ENCODE results near the gene ZNF71. TPM values are rescaled to one million over a fixed set of nuclear protein-coding genes. Genes with fewer than 3 reads are reported as not detected.

The ZNF71 gene
- total RNA-seq (2021; fragmentation: NEBNext Ultra II Directional; extraction: Animal tissue kit (Norgen Biotek cat#: 25700)) (8.1 and 8.2 TPM in 2 replicates), polyA plus RNA-seq (2011; rRNA removed) (12.4 and 13.4 TPM in 2 replicates), polyA minus RNA-seq (2011; rRNA and poly(A)+ RNA removed) (9.4 and 9.7 TPM in 2 replicates)
- polyA plus RNA-seq (2011; cell fraction: cytosol; rRNA removed): 10.4 TPM
- polyA plus RNA-seq (2011; cell fraction: nucleus; rRNA removed): 8.8 TPM
- 5.6 to 9.2 TPM (median 8.5 TPM) in 4 replicates for polyA plus RNA-seq (2012, experiment 1 of 2)
- polyA plus RNA-seq (2012, experiment 2 of 2): 7.9 TPM
- 6.5 TPM for polyA plus RNA-seq (2013, experiment 1 of 2)
- polyA plus RNA-seq (2013, experiment 2 of 2): 6.7 TPM
- polyA minus RNA-seq (2011; cell fraction: cytosol; rRNA and poly(A)+ RNA removed): 7.0 TPM
- polyA minus RNA-seq (2011; cell fraction: nucleus; rRNA and poly(A)+ RNA removed): 16.4 TPM
- long read RNA-seq, experiment 1, partial matches to known transcripts: 1 of 4 reads
- long read RNA-seq, experiment 1, other reads (novel, unspliced or antisense): 3 of 4 reads
- long read RNA-seq, experiment 2, partial matches to known transcripts: 0 of 1 reads
- long read RNA-seq, experiment 2, other reads (novel, unspliced or antisense): 1 of 1 reads

DNA sequence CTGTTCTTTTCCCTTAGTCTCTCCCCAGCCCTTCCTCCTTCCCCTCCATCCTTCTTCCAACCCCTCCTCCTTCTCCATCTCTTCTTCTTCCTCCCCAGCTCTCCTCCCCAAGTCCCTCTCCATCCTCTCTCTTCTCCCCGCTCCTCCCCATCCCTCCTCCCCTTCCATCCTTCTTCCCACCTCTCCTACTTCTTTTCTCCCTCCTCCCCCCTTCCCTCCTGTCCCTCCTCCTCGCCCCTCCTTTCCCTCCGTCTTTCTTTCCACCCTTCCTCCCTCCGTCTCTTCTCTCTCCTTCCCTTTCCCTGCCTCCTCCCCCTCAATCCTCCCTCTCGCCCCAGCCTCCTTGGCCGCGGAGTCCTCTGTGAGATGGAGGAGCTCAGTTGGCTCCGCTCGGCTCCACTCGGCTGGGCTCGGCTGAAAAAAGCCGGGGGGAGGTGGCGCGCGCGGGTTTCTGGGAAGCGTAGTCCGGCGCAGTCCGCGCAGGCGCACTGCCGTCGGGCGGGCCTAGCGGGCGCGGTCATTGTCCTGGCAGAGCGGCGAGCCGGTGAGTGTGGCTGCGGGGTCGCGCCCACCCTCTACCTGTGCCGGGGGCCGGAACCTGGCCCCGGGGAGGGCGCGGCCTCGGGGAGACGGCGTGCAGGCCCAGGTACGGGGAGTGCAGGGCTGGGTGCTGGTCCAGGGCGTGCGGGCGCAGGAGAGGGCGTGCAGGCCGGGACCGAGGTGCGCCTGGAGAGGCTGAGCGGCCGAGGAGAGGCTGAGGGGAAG lies at the start of gene ZNF71:
ZNF71 (plus strand) TSS at position 520 of the 765 bp plus-strand sequence. CDS start 6,257 bp downstream, outside the sequence.
- POLR2A ChIA-PET (ENCODE audit: partially characterized antibody): interaction anchor here (0.6 to 1.6 kb wide), 6 partner anchors 9 to 862 kb away, joined by 3 to 7 read pairs (median 3); partner anchors contain the start of gene VN1R1
- Histone ChIP-seq H3K27ac (ENCODE audit: low read depth, low read length) (peak within 1 kb of the TSS; percentile 33; the same call in 1 of the 2 replicates), H3K56ac (replicated peaks; ENCODE audit: insufficient read length, low read depth, low read length) (peak within 1 kb of the TSS; percentile 90), H3K36me3 (ENCODE audit: control insufficient read depth in 2 of 4, insufficient read depth in 4 of 4, low read length in 3 of 4) (no peaks in the 10 kb centered on the region; a peak in 1 of 8 replicates), H2BK20ac (ENCODE audit: low read length) (no peak within 1 kb of the TSS), H4K8ac (ENCODE audit: extremely low read depth, insufficient read depth, low read length) (peak within 1 kb of the TSS; percentile 95), H3K79me1 (ENCODE audit: low read depth, low read length) (peaks cover 8% of the 10 kb centered on the region), H3K23me2 (ENCODE audit: low read depth, low read length) (peaks cover 14% of the 10 kb centered on the region), H3K4me2 (ENCODE audit: insufficient read depth in 1 of 2, low read depth in 2 of 2, low read length in 2 of 2) (peak within 1 kb of the TSS; percentile 90 to 99), H2BK15ac (ENCODE audit: low read length) (peak within 1 kb of the TSS; percentile 95), H3K27me3 (replicated peaks in 1 of 4; ENCODE audit: control insufficient read depth in 3 of 4, extremely low read depth in 1 of 4, insufficient read depth in 3 of 4, low read length in 3 of 4) (no peaks in the 10 kb centered on the region), H3K4me3 (ENCODE audit: extremely low read depth in 1 of 4, insufficient read depth in 2 of 4, low read depth in 3 of 4, low read length in 4 of 4) (peak within 1 kb of the TSS; percentile 76 to 99 (median 90)), H2AK5ac (ENCODE audit: low read depth, low read length) (peak within 1 kb of the TSS; percentile 82; the same call in 1 of the 2 replicates), H3K9me3 (ENCODE audit: insufficient read depth in 2 of 2, low read depth in 1 of 2, low read length in 1 of 2) (peaks cover 4 to 8% of the 10 kb centered on the region in 2 experiments), H3K9ac (replicated peaks in 1 of 4; ENCODE audit: extremely low read depth in 1 of 4, low read depth in 3 of 4, low read length in 3 of 4) (peak within 1 kb of the TSS; percentile 65 to 92 (median 86)), H2BK12ac (ENCODE audit: low read depth, low read length) (0 out of 2 replicates have a peak within 1 kb of the TSS, but pooled peaks have one; percentile 84), H3K18ac (ENCODE audit: extremely low read depth, low read length) (peak within 1 kb of the TSS; percentile 71), H4K5ac (ENCODE audit: insufficient read length, low read depth, low read length) (peak within 1 kb of the TSS; percentile 34), H4K20me1 (replicated peaks in 1 of 2; ENCODE audit: control insufficient read depth in 1 of 2, insufficient read depth in 2 of 2, low read length in 2 of 2) (peaks cover 0 to 6% of the 10 kb centered on the region in 2 experiments), H3K14ac (ENCODE audit: insufficient read length) (peak within 1 kb of the TSS; percentile 79), H3K79me2 (ENCODE audit: control insufficient read depth in 1 of 2, insufficient read depth in 2 of 2, low read length in 2 of 2) (peaks cover 0 to 18% of the 10 kb centered on the region in 2 experiments; a peak in 2 of 4 replicates), H2BK120ac (replicated peaks; ENCODE audit: low read depth, low read length) (peak within 1 kb of the TSS; percentile 52), H3K23ac (ENCODE audit: insufficient read length) (peak within 1 kb of the TSS; percentile 73), H3K4ac (replicated peaks; ENCODE audit: insufficient read length, low read depth, low read length) (peak within 1 kb of the TSS; percentile 95), H3K4me1 (replicated peaks in 1 of 4; ENCODE audit: control insufficient read depth in 3 of 4, insufficient read depth in 4 of 4, low read length in 3 of 4) (peaks cover 0 to 3% (median 1%) of the 10 kb centered on the region in 4 experiments; a peak in 2 of 7 replicates), H4K91ac (replicated peaks; ENCODE audit: insufficient read length, low read length) (peak within 1 kb of the TSS; percentile 84), H2BK5ac (ENCODE audit: low read depth, low read length) (peak within 1 kb of the TSS; percentile 75), H2AFZ (ENCODE audit: low read length) (peak within 1 kb of the TSS; percentile 55)
- WGBS, 2 experiments (ENCODE audit: extremely low coverage in 1 of 2, insufficient coverage in 1 of 2, insufficient read length in 1 of 2, insufficient replicate concordance in 2 of 2, low coverage in 1 of 2, low lambda C conversion rate in 2 of 2, missing lambda C conversion rate in 1 of 2): 4 to 100% methylated on average over 1 to 40 of the region's 52 CpGs
- FAIRE-seq: no peak
- CTCF ChIA-PET (ENCODE audit: partially characterized antibody): interaction anchor here (0.6 to 0.7 kb wide), 2 partner anchors 675 to 1453 kb away, joined by 4 read pairs; no protein-coding TSS in a partner anchor
- DNase-seq (ENCODE audit: low read depth in 1 of 2, low spot score in 2 of 2): peak; percentile 71 to 94
- no peak for TF ChIP-seq RAD21 (IDR thresholded peaks at IDR 0.05 in 1 of 2, conservative IDR thresholded peaks at IDR 0.05 in 1 of 2; ENCODE audit: low read depth in 2 of 2, low read length in 2 of 2)
- TF ChIP-seq, protein P1, sequence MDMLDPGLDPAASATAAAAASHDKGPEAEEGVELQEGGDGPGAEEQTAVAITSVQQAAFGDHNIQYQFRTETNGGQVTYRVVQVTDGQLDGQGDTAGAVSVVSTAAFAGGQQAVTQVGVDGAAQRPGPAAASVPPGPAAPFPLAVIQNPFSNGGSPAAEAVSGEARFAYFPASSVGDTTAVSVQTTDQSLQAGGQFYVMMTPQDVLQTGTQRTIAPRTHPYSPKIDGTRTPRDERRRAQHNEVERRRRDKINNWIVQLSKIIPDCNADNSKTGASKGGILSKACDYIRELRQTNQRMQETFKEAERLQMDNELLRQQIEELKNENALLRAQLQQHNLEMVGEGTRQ (IDR thresholded peaks at IDR 0.05; ENCODE audit: low read length): no peak
- TF ChIP-seq RNF2 (IDR thresholded peaks at IDR 0.05; ENCODE audit: borderline replicate concordance, low read depth, low read length, missing control alignments, poor library complexity, severe bottlenecking): no peak
- no peak for TF ChIP-seq CTBP2 (IDR thresholded peaks at IDR 0.05; ENCODE audit: borderline replicate concordance, insufficient read depth, insufficient read length, low read length)
- TF ChIP-seq KDM1A (IDR thresholded peaks at IDR 0.05; ENCODE audit: borderline replicate concordance, low read length): peak; percentile 77

Data from H1 (cell line).